ENCODE data around the gene TULP1. TPM values are rescaled to one million over a fixed set of nuclear protein-coding genes. Genes with fewer than 3 reads are reported as not detected.

Gene TULP1
- total and polyA plus RNA-seq, 4 donors = not detected

GRCh38 chr6:35552285-35552917 is 39.7 kb upstream of the TULP1 start:
- Histone ChIP-seq H3K27ac (ENCODE audit: low read depth in 1 of 2, low read length in 2 of 2) (no peak overlapping the region), H3K9ac (ENCODE audit: low read depth in 1 of 2, low read length in 2 of 2) (no peak overlapping the region), H3K36me3 (ENCODE audit: control insufficient read depth in 4 of 4, insufficient read depth in 3 of 4, low read depth in 1 of 4, low read length in 3 of 4) (no peaks in the 10 kb centered on the region), H3K27me3 (ENCODE audit: control insufficient read depth in 4 of 4, insufficient read depth in 4 of 4, low read length in 3 of 4) (no peaks in the 10 kb centered on the region), H3K4me1 (ENCODE audit: control insufficient read depth in 4 of 4, insufficient read depth in 4 of 4, low read length in 3 of 4) (no peaks in the 10 kb centered on the region), H3K9me3 (ENCODE audit: control insufficient read depth in 4 of 4, low read length in 3 of 4) (no peaks in the 10 kb centered on the region), H3K4me3 (ENCODE audit: low read depth in 1 of 3, low read length in 3 of 3) (no peak overlapping the region)
- WGBS = 63% methylated on average over 5 of the region's 5 CpGs
- TF ChIP-seq CTCF (IDR thresholded peaks at IDR 0.05; ENCODE audit: low read depth, low read length, missing input control) = peak; percentile 67
- no peak for TF ChIP-seq TAF1 (conservative IDR thresholded peaks at IDR 0.05)
- peak; percentile 63 to 73 for TF ChIP-seq RAD21 (IDR thresholded peaks at IDR 0.05)
- peak; percentile 60 for DNase-seq (ENCODE audit: low spot score)

GRCh38 chr6:35550437-35550836 is 37.7 kb upstream of the TULP1 start:
- Histone ChIP-seq H3K36me3 (ENCODE audit: control insufficient read depth in 4 of 4, insufficient read depth in 3 of 4, low read depth in 1 of 4, low read length in 3 of 4) (no peaks in the 10 kb centered on the region), H3K4me3 (ENCODE audit: low read depth in 1 of 3, low read length in 3 of 3) (no peak overlapping the region), H3K27ac (ENCODE audit: low read depth in 1 of 2, low read length in 2 of 2) (no peak overlapping the region), H3K9ac (ENCODE audit: low read depth in 1 of 2, low read length in 2 of 2) (no peak overlapping the region), H3K4me1 (ENCODE audit: control insufficient read depth in 4 of 4, insufficient read depth in 4 of 4, low read length in 3 of 4) (no peaks in the 10 kb centered on the region), H3K9me3 (ENCODE audit: control insufficient read depth in 4 of 4, low read length in 3 of 4) (no peaks in the 10 kb centered on the region), H3K27me3 (ENCODE audit: control insufficient read depth in 4 of 4, insufficient read depth in 4 of 4, low read length in 3 of 4) (no peaks in the 10 kb centered on the region)
- no peak for DNase-seq (ENCODE audit: low spot score)
- 70% methylated on average over 1 of the region's 1 CpG for WGBS
- TF ChIP-seq FOXA2 (IDR thresholded peaks at IDR 0.05) = no peak
- TF ChIP-seq TAF1 (conservative IDR thresholded peaks at IDR 0.05) = no peak
- TF ChIP-seq YY1 (IDR thresholded peaks at IDR 0.05) = no peak
- TF ChIP-seq HNF4G (IDR thresholded peaks at IDR 0.05) = no peak
- TF ChIP-seq HNF4A (conservative IDR thresholded peaks at IDR 0.05) = no peak
- no peak for TF ChIP-seq CTCF (IDR thresholded peaks at IDR 0.05; ENCODE audit: low read depth, low read length, missing input control)

GRCh38 chr6:35547676-35548075 is 35.0 kb upstream of the TULP1 start:
- no peak for DNase-seq (ENCODE audit: low spot score)
- H3K36me3 ChIP-seq (ENCODE audit: control insufficient read depth in 4 of 4, insufficient read depth in 3 of 4, low read depth in 1 of 4, low read length in 3 of 4) = no peaks in the 10 kb centered on the region
- H3K4me1 ChIP-seq (ENCODE audit: control insufficient read depth in 4 of 4, insufficient read depth in 4 of 4, low read length in 3 of 4) = no peaks in the 10 kb centered on the region
- no peaks in the 10 kb centered on the region for H3K9me3 ChIP-seq (ENCODE audit: control insufficient read depth in 4 of 4, low read length in 3 of 4)
- H3K9ac ChIP-seq (ENCODE audit: low read depth in 1 of 2, low read length in 2 of 2) = no peak overlapping the region
- H3K27me3 ChIP-seq (ENCODE audit: control insufficient read depth in 4 of 4, insufficient read depth in 4 of 4, low read length in 3 of 4) = no peaks in the 10 kb centered on the region
- TF ChIP-seq CTCF (IDR thresholded peaks at IDR 0.05; ENCODE audit: low read depth, low read length, missing input control) (no peak), YY1 (IDR thresholded peaks at IDR 0.05) (no peak), REST (IDR thresholded peaks at IDR 0.05) (no peak), HNF4A (conservative IDR thresholded peaks at IDR 0.05) (no peak), NR2F2 (IDR thresholded peaks at IDR 0.05) (no peak), EGR1 (IDR thresholded peaks at IDR 0.05; ENCODE audit: low read depth in 2 of 2) (no peak), ZBTB33 (IDR thresholded peaks at IDR 0.05) (no peak), MAX (IDR thresholded peaks at IDR 0.05) (no peak), SP1 (IDR thresholded peaks at IDR 0.05) (no peak), TAF1 (conservative IDR thresholded peaks at IDR 0.05) (no peak)
- no peak overlapping the region for H3K4me3 ChIP-seq (ENCODE audit: low read depth in 1 of 3, low read length in 3 of 3)
- no peak overlapping the region for H3K27ac ChIP-seq (ENCODE audit: low read depth in 1 of 2, low read length in 2 of 2)
- WGBS = 61% methylated on average over 6 of the region's 6 CpGs
